Measurements from ENCODE around the gene OR2AE1. TPM values are rescaled to one million over a fixed set of nuclear protein-coding genes. Genes with fewer than 3 reads are reported as not detected.

The OR2AE1 gene
- total and polyA plus RNA-seq, 9 of the 15 experiments (the other 6 are each of a cell fraction or from before 2014, with no cell fraction given) = 0.27 TPM; not detected in 8

DNA sequence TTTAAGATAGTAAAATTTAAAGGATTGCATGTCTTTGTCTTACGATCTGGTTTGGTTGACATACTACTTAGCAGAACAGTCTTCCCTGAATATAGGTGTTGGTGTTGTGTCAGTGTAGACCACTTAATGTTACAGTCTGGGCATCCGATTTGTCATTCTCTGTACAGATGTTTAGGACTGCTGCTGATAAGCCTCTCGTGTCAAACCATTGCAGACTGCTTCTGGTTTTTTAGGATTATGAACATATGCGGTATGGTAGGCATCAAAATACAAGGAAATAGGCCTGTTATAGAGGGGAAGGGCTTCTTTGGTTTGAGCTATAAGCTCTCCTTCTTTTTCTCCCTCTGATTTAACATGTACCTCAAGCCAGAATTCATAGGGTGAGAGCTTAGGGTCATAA is 41.6 kb downstream of the OR2AE1 start (continued):
- TF ChIP-seq JUN (IDR thresholded peaks at IDR 0.05; ENCODE audit: borderline replicate concordance, low read depth, low read length) = peak; percentile 58; the same call in 1 of the 2 replicates
- no peak for TF ChIP-seq JUN (CRISPR knock-in tag; IDR thresholded peaks at IDR 0.05; ENCODE audit: borderline replicate concordance)
- TF ChIP-seq NCOA1 (IDR thresholded peaks at IDR 0.05; ENCODE audit: low read depth) = peak; percentile 91; the same call in 1 of the 2 replicates
- peak; percentile 54 to 56; a peak in 3 of 4 replicates for TF ChIP-seq TEAD1 (CRISPR knock-in tag; IDR thresholded peaks at IDR 0.05)
- TF ChIP-seq SREBF2 (CRISPR knock-in tag; IDR thresholded peaks at IDR 0.05) = no peak
- TF ChIP-seq NUFIP1 (IDR thresholded peaks at IDR 0.05; ENCODE audit: partially characterized antibody) = peak; percentile 77
- TF ChIP-seq ZNF384 (IDR thresholded peaks at IDR 0.05; ENCODE audit: low read depth, low read length) = peak; percentile 45; the same call in 1 of the 2 replicates
- peak; percentile 73; the same call in 1 of the 2 replicates for TF ChIP-seq ZEB2 (IDR thresholded peaks at IDR 0.05)
- no peak for TF ChIP-seq IFI16 (CRISPR knock-in tag; IDR thresholded peaks at IDR 0.05)
- TF ChIP-seq MYNN (IDR thresholded peaks at IDR 0.05) = peak; percentile 87; the same call in 1 of the 2 replicates
- no peak for TF ChIP-seq MYNN (CRISPR knock-in tag; IDR thresholded peaks at IDR 0.05)
- TF ChIP-seq PHF21A (IDR thresholded peaks at IDR 0.05; ENCODE audit: borderline replicate concordance, low read depth) = 0 out of 2 replicates have a peak, but pooled peaks have one; percentile 10
- TF ChIP-seq SP1 (CRISPR knock-in tag; IDR thresholded peaks at IDR 0.05) = peak; percentile 51; the same call in 1 of the 2 replicates
- TF ChIP-seq ELF4 (CRISPR knock-in tag; IDR thresholded peaks at IDR 0.05) = no peak
- TF ChIP-seq HNRNPH1 (optimal IDR thresholded peaks at IDR 0.05; ENCODE audit: low read depth, low read length) = no peak
- TF ChIP-seq ZNF79 (CRISPR knock-in tag; IDR thresholded peaks at IDR 0.05; ENCODE audit: low read depth) = no peak
- TF ChIP-seq NFE2 (IDR thresholded peaks at IDR 0.05; ENCODE audit: low read depth) = peak; percentile 78
- no peak for TF ChIP-seq NR1H2 (CRISPR knock-in tag; IDR thresholded peaks at IDR 0.05)
- peak; percentile 99 for TF ChIP-seq PML (IDR thresholded peaks at IDR 0.05; ENCODE audit: low read length)
- peak; percentile 97 for TF ChIP-seq KLF16 (IDR thresholded peaks at IDR 0.05)
- TF ChIP-seq MAFG (tag; conservative IDR thresholded peaks at IDR 0.05) = peak; percentile 62
- peak in 1 of 2 experiments; percentile 89 for TF ChIP-seq AFF1 (IDR thresholded peaks at IDR 0.05; ENCODE audit: low read depth in 1 of 2, partially characterized antibody in 2 of 2)
- TF ChIP-seq MAFF (IDR thresholded peaks at IDR 0.05; ENCODE audit: low read length) = no peak
- TF ChIP-seq ATF6 (CRISPR knock-in tag; IDR thresholded peaks at IDR 0.05) = no peak
- TF ChIP-seq NONO (IDR thresholded peaks at IDR 0.05; ENCODE audit: low read depth in 2 of 2, low read length in 1 of 2) = no peak
- TF ChIP-seq DACH1 (IDR thresholded peaks at IDR 0.05; ENCODE audit: partially characterized antibody) = peak; percentile 50

Data from K562 (cell line).